ENCODE measurements around the gene ALKBH8.

- TF ChIP-seq CTCF (IDR thresholded peaks at IDR 0.05; ENCODE audit: poor library complexity) (no peak), EZH2phosphoT487 (IDR thresholded peaks at IDR 0.05; ENCODE audit: low read depth, severe bottlenecking, unreplicated experiment) (no peak), EZH2 (IDR thresholded peaks at IDR 0.05; ENCODE audit: borderline replicate concordance) (no peak)
These were observed at the start of gene ALKBH8 for GRCh38 chr11:107565219-107565937.

Measured in hepatocyte (in vitro differentiated cells).